Neural progenitor cell (in vitro differentiated cells): ENCODE measurements around the gene KIF9.
"Not testable (repeated sequence)": the region's sequence is repeated elsewhere in the genome, so short reads cannot be mapped to it uniquely, and the experiment has no call there.

Source experiments
- EZH2 ChIP-seq: fragments of 200-600 bp; sonication (generic); IDR thresholded peaks from 2 replicates; pipeline ENCODE4 v1.6.1; 2017; ENCODE audit warnings: antibody characterized with exemption, mild to moderate bottlenecking, moderate library complexity
- EZH2phosphoT487 ChIP-seq: fragments of 200-600 bp; sonication (generic); IDR thresholded peaks from 2 replicates; pipeline ENCODE4 v1.6.1; 2017; ENCODE audit warnings: antibody characterized with exemption
- TF ChIP-seq, protein P1 (sequence below): fragments of 200-600 bp; sonication (generic); IDR thresholded peaks from 2 replicates; pipeline ENCODE4 v1.5.1; 2017; ENCODE audit warnings: antibody characterized with exemption, mild to moderate bottlenecking

DNA sequence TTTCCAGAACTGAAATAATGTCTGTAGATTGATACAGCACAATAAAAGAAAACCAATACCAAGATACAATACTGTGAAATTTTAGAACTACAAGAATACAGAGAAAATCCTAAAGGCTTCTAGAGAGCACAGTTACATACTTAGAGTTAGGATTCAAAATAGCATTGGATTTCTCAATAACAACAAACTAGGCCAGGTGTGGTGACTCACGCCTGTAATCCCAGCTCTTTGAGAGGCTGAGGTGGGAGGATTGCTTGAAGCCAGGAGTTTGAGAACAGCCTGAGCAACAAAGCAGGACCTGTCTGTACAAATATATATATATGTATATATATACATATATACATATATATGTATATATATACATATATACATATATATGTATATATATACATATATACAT lies 33.6 kb upstream of the KIF9 start:
- TF ChIP-seq, protein P1, sequence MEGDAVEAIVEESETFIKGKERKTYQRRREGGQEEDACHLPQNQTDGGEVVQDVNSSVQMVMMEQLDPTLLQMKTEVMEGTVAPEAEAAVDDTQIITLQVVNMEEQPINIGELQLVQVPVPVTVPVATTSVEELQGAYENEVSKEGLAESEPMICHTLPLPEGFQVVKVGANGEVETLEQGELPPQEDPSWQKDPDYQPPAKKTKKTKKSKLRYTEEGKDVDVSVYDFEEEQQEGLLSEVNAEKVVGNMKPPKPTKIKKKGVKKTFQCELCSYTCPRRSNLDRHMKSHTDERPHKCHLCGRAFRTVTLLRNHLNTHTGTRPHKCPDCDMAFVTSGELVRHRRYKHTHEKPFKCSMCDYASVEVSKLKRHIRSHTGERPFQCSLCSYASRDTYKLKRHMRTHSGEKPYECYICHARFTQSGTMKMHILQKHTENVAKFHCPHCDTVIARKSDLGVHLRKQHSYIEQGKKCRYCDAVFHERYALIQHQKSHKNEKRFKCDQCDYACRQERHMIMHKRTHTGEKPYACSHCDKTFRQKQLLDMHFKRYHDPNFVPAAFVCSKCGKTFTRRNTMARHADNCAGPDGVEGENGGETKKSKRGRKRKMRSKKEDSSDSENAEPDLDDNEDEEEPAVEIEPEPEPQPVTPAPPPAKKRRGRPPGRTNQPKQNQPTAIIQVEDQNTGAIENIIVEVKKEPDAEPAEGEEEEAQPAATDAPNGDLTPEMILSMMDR, result not testable (repeated sequence)
- TF ChIP-seq EZH2, EZH2phosphoT487: not testable (repeated sequence)
